Measurements from ENCODE around the gene STAT1. TPM values are rescaled to one million over a fixed set of nuclear protein-coding genes. Genes with fewer than 3 reads are reported as not detected.

Gene STAT1
- total RNA-seq, 1 experiment from 2014 or later = 73.4 TPM

DNA sequence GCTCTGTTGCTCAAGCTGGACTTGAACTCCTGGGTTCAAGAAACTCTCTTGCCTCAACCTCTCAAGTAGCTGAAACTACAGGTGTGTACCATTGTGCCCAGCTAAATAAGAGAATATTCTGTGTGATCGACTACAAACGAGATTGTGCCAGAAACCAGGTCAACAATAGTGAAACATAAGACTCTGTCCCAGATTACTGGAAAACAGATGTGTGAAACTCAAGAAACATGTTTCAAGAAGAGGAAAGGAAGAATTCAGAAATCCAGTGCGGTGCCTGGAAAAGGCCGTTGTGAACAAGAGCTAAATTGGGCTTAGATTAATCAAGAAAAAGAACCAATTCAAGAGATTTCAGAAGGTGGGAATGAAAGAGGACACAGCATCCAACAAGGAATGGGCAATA, 23.4 kb upstream of the STAT1 start:
- POLR2A ChIA-PET = no interaction called here
- DNase-seq (ENCODE audit: low read depth, low spot score) = no peak
- ATAC-seq = no peak
- no peak overlapping the region for H3K27ac ChIP-seq (ENCODE audit: low read length)
- TF ChIP-seq SIN3A (IDR thresholded peaks at IDR 0.05; ENCODE audit: borderline replicate concordance, insufficient read depth, low read depth, low read length) = no peak
- TF ChIP-seq, protein P1, sequence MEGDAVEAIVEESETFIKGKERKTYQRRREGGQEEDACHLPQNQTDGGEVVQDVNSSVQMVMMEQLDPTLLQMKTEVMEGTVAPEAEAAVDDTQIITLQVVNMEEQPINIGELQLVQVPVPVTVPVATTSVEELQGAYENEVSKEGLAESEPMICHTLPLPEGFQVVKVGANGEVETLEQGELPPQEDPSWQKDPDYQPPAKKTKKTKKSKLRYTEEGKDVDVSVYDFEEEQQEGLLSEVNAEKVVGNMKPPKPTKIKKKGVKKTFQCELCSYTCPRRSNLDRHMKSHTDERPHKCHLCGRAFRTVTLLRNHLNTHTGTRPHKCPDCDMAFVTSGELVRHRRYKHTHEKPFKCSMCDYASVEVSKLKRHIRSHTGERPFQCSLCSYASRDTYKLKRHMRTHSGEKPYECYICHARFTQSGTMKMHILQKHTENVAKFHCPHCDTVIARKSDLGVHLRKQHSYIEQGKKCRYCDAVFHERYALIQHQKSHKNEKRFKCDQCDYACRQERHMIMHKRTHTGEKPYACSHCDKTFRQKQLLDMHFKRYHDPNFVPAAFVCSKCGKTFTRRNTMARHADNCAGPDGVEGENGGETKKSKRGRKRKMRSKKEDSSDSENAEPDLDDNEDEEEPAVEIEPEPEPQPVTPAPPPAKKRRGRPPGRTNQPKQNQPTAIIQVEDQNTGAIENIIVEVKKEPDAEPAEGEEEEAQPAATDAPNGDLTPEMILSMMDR (IDR thresholded peaks at IDR 0.05) = no peak
- no peak overlapping the region for H3K4me3 ChIP-seq (ENCODE audit: low read depth in 2 of 2, low read length in 2 of 2)
- no peaks in the 10 kb centered on the region for H3K4me1 ChIP-seq (ENCODE audit: control insufficient read depth, insufficient read depth, low read length)
- BruUV-seq (replicated peaks) = no TSS peak
- in situ Hi-C loops (cut with HindIII; ENCODE audit: low pct_unique_long_range_greater_than_20kb, low sequenced_read_pairs) (no loop called here), intact Hi-C loops (cut with micrococcal nuclease; ENCODE audit: unreplicated experiment) (no loop called here)
- no peaks in the 10 kb centered on the region for H3K36me3 ChIP-seq (ENCODE audit: control insufficient read depth, insufficient read depth, low read length)
- no peaks in the 10 kb centered on the region for H3K9me3 ChIP-seq (ENCODE audit: control insufficient read depth, insufficient read depth, low read depth, low read length)
- CTCF ChIA-PET = interaction anchor here (0.6 kb wide), 1 partner anchor 538 kb away, joined by 6 read pairs; no protein-coding TSS in a partner anchor
- no peaks in the 10 kb centered on the region; the same call in none of the 2 replicates for H3K27me3 ChIP-seq (ENCODE audit: control insufficient read depth, insufficient read depth, low read length)

DNA sequence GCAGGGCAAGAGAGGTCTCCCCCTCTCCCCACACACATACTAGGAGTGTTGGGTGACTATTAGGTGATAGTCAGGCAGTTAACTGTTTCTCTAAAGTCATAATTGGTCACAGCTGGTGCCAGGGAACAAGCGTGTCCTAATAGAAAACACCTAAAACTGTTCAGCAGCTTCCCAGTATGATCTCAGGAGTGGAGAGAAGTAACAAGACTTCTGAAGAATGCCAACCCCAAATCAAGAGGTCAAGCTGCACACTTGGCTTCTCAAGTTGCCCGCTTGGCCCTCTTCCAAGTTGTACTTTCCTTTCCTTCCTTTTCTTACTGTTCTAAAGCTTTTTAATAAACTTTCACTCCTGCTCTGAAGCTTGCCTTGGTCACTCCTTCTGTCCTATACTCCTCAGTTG, 22.4 kb upstream of the STAT1 start:
- POLR2A ChIA-PET = no interaction called here
- in situ Hi-C loops (cut with HindIII; ENCODE audit: low pct_unique_long_range_greater_than_20kb, low sequenced_read_pairs) = no loop called here
- BruUV-seq (replicated peaks) = no TSS peak
- Histone ChIP-seq H3K4me3 (ENCODE audit: low read depth in 2 of 2, low read length in 2 of 2) (no peak overlapping the region), H3K4me1 (ENCODE audit: control insufficient read depth, insufficient read depth, low read length) (no peaks in the 10 kb centered on the region), H3K27ac (ENCODE audit: low read length) (no peak overlapping the region), H3K36me3 (ENCODE audit: control insufficient read depth, insufficient read depth, low read length) (no peaks in the 10 kb centered on the region), H3K27me3 (ENCODE audit: control insufficient read depth, insufficient read depth, low read length) (no peaks in the 10 kb centered on the region; the same call in none of the 2 replicates), H3K9me3 (ENCODE audit: control insufficient read depth, insufficient read depth, low read depth, low read length) (no peaks in the 10 kb centered on the region)
- DNase-seq (ENCODE audit: low read depth, low spot score) (no peak), ATAC-seq (no peak)
- CTCF ChIA-PET = no interaction called here
- TF ChIP-seq TCF7L2 (IDR thresholded peaks at IDR 0.05; ENCODE audit: low read depth, low read length) = no peak
- intact Hi-C loops (cut with micrococcal nuclease; ENCODE audit: unreplicated experiment) = no loop called here

DNA sequence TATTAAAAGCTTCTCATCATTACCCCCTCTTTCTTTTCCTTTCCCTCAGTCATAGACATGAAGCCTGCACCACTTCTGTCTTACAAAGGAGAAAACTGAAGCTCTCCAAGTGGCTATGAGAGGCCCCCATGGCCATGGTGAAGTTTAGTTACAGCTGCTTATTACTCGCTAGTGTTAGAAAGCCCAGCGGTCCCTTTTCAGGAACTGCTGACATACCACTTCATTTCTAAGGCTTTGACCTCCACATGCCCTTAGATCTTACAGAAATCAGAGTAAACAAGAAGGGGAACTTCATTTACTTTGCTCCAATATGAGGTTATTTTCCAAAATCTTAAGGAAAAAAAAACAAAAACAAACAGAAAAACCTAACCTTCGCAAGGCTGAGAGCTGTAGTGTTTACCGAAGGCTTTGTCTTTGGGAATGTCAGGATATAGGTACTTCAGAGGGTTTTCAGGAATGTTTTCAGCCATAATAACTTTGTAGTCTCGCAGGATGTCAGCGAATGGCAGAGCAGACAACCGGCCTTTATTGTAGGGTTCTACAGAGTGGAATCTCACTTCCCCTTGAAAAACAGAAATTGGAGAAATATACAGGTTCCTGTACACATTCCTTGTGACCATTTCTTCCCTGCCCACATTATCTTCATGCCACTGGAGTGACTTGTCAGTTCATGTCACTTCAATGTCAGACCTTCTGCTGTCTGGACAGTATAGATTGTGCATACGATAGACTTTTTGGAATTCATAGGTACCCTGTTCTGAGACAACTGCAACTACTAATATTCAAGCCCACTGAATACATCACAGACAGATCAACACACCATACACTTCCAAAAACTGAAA, 18.8 kb upstream of the STAT1 start:
- Histone ChIP-seq H3K27ac (ENCODE audit: low read length) (no peak overlapping the region), H3K4me1 (ENCODE audit: control insufficient read depth, insufficient read depth, low read length) (no peaks in the 10 kb centered on the region), H3K27me3 (ENCODE audit: control insufficient read depth, insufficient read depth, low read length) (no peaks in the 10 kb centered on the region; the same call in none of the 2 replicates), H3K9me3 (ENCODE audit: control insufficient read depth, insufficient read depth, low read depth, low read length) (no peaks in the 10 kb centered on the region), H3K4me3 (ENCODE audit: low read depth in 2 of 2, low read length in 2 of 2) (no peak overlapping the region), H3K36me3 (ENCODE audit: control insufficient read depth, insufficient read depth, low read length) (no peaks in the 10 kb centered on the region)
- ChIA-PET POLR2A (no interaction called here), CTCF (no interaction called here)
- DNase-seq (ENCODE audit: low read depth, low spot score) = no peak
- TF ChIP-seq POLR2AphosphoS5 (IDR thresholded peaks at IDR 0.05; ENCODE audit: low read depth, low read length) (no peak), TCF7L2 (IDR thresholded peaks at IDR 0.05; ENCODE audit: low read depth, low read length) (no peak), SIN3A (IDR thresholded peaks at IDR 0.05; ENCODE audit: borderline replicate concordance, insufficient read depth, low read depth, low read length) (no peak)
- TF ChIP-seq, protein P1 (IDR thresholded peaks at IDR 0.05) = no peak
- TF ChIP-seq, protein P2, sequence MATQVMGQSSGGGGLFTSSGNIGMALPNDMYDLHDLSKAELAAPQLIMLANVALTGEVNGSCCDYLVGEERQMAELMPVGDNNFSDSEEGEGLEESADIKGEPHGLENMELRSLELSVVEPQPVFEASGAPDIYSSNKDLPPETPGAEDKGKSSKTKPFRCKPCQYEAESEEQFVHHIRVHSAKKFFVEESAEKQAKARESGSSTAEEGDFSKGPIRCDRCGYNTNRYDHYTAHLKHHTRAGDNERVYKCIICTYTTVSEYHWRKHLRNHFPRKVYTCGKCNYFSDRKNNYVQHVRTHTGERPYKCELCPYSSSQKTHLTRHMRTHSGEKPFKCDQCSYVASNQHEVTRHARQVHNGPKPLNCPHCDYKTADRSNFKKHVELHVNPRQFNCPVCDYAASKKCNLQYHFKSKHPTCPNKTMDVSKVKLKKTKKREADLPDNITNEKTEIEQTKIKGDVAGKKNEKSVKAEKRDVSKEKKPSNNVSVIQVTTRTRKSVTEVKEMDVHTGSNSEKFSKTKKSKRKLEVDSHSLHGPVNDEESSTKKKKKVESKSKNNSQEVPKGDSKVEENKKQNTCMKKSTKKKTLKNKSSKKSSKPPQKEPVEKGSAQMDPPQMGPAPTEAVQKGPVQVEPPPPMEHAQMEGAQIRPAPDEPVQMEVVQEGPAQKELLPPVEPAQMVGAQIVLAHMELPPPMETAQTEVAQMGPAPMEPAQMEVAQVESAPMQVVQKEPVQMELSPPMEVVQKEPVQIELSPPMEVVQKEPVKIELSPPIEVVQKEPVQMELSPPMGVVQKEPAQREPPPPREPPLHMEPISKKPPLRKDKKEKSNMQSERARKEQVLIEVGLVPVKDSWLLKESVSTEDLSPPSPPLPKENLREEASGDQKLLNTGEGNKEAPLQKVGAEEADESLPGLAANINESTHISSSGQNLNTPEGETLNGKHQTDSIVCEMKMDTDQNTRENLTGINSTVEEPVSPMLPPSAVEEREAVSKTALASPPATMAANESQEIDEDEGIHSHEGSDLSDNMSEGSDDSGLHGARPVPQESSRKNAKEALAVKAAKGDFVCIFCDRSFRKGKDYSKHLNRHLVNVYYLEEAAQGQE (IDR thresholded peaks at IDR 0.05; ENCODE audit: insufficient read depth in 1 of 2, low read depth in 2 of 2, low read length in 1 of 2) = no peak
- no TSS peak for BruUV-seq (replicated peaks)
- ATAC-seq = no peak
- in situ Hi-C loops (cut with HindIII; ENCODE audit: low pct_unique_long_range_greater_than_20kb, low sequenced_read_pairs) (no loop called here), intact Hi-C loops (cut with micrococcal nuclease; ENCODE audit: unreplicated experiment) (no loop called here)
